Ishikawa (cell line): ENCODE results near the gene BMF.

ENCODE experiments used
- CEBPB ChIP-seq: IDR thresholded peaks from 2 replicates; pipeline ENCODE4 v1.6.1; 2012
- CREB1 ChIP-seq: IDR thresholded peaks from 2 replicates; pipeline ENCODE4 v1.6.1; 2012; ENCODE audit warnings: low read depth
- EGR1 ChIP-seq: IDR thresholded peaks from 2 replicates; pipeline ENCODE4 v1.6.1; 2012
- EP300 ChIP-seq: IDR thresholded peaks from 2 replicates; pipeline ENCODE4 v1.6.1; 2012; ENCODE audit warnings: borderline replicate concordance
- FOXM1 ChIP-seq: IDR thresholded peaks from 2 replicates; pipeline ENCODE4 v1.6.1; 2012; ENCODE audit warnings: low read depth, borderline replicate concordance
- NFIC ChIP-seq: IDR thresholded peaks from 2 replicates; pipeline ENCODE4 v1.6.1; 2012
- RAD21 ChIP-seq: IDR thresholded peaks from 2 replicates; pipeline ENCODE4 v1.6.1; 2012; ENCODE audit warnings: low read depth
- REST ChIP-seq: IDR thresholded peaks from 2 replicates; pipeline ENCODE4 v1.6.1; 2012; ENCODE audit warnings: low read depth, mild to moderate bottlenecking
- TAF1 ChIP-seq: IDR thresholded peaks from 2 replicates; pipeline ENCODE4 v1.6.1; 2012; ENCODE audit warnings: low read depth, mild to moderate bottlenecking
- TCF12 ChIP-seq: IDR thresholded peaks from 2 replicates; pipeline ENCODE4 v1.6.1; 2012; ENCODE audit warnings: low read depth
- TEAD4 ChIP-seq: IDR thresholded peaks from 2 replicates; pipeline ENCODE4 v1.6.1; 2012
- YY1 ChIP-seq: IDR thresholded peaks from 2 replicates; pipeline ENCODE4 v1.6.1; 2012; ENCODE audit warnings: low read depth
- ZBTB7A ChIP-seq: IDR thresholded peaks from 2 replicates; pipeline ENCODE4 v1.6.1; 2012; ENCODE audit warnings: low read depth
- TF ChIP-seq, protein P1 (sequence below): IDR thresholded peaks from 2 replicates; pipeline ENCODE4 v1.6.1; 2012
- TF ChIP-seq, protein P2 (sequence below): IDR thresholded peaks from 2 replicates; pipeline ENCODE4 v1.6.1; 2012

BMF gene

DNA sequence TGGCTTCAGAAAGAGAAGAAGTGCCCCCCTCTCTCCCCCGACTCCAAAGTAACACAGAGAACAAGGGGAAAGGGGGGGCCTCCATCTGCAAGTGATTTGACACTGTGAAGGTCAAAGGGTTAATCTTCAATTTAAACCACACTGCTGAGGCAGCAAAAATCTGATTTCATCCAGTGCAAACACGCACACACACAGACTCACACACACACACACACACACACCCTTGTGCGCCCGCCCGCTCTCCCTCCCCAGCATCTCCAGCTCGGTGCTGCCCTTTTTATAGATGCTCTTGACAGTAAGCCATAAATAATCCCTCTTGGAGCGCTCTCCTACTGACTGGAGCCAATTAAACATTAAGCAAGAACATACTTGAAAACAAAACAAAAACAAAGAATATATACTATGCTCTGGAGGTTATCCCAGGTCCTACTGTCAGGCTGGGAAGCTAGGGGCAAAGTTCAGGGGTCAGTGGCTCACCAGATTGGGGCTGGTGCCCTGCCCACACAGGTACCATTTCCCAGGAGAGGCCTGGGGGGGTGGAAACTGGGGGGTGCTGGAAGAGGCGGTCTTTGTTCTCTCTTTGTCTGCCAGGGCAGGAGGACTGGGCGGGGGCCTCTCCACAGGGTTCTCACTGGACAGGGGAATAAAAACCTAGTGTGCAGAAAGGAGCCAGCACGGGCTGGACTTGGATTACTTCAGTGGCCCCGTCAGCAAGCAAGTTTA lies 16.3 kb downstream of the BMF start:
- TF ChIP-seq RAD21 (no peak), NFIC (no peak), TEAD4 (no peak), EP300 (no peak), CEBPB (no peak), EGR1 (no peak), ZBTB7A (no peak), FOXM1 (no peak), YY1 (no peak)
- TF ChIP-seq, protein P1, sequence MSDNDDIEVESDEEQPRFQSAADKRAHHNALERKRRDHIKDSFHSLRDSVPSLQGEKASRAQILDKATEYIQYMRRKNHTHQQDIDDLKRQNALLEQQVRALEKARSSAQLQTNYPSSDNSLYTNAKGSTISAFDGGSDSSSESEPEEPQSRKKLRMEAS: no peak
- TF ChIP-seq, protein P2, sequence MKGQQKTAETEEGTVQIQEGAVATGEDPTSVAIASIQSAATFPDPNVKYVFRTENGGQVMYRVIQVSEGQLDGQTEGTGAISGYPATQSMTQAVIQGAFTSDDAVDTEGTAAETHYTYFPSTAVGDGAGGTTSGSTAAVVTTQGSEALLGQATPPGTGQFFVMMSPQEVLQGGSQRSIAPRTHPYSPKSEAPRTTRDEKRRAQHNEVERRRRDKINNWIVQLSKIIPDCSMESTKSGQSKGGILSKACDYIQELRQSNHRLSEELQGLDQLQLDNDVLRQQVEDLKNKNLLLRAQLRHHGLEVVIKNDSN: no peak

- TF ChIP-seq TCF12: no peak
- no peak for TF ChIP-seq EGR1
- no peak for TF ChIP-seq YY1
- no peak for TF ChIP-seq NFIC
- no peak for TF ChIP-seq RAD21
- no peak for TF ChIP-seq EP300
- TF ChIP-seq TAF1: no peak
- no peak for TF ChIP-seq FOXM1
- TF ChIP-seq, protein P2: no peak
- TF ChIP-seq ZBTB7A: no peak
- TF ChIP-seq CREB1: no peak
- no peak for TF ChIP-seq CEBPB
- no peak for TF ChIP-seq TEAD4
- TF ChIP-seq REST: no peak
- TF ChIP-seq, protein P1: no peak
Observed at GRCh38 chr15:40091861-40092255, 16.8 kb downstream of the BMF start.

- TF ChIP-seq REST (no peak), CREB1 (no peak)
- TF ChIP-seq, protein P1: no peak
Observed at GRCh38 chr15:40090774-40091455, 17.8 kb downstream of the BMF start.

GRCh38 chr15:40088929-40089755 lies 19.5 kb downstream of the BMF start:
- TF ChIP-seq EP300: no peak
- TF ChIP-seq EGR1: no peak
- TF ChIP-seq, protein P2: no peak
- no peak for TF ChIP-seq CEBPB
- TF ChIP-seq TAF1: no peak
- TF ChIP-seq, protein P1: no peak
- no peak for TF ChIP-seq REST
- TF ChIP-seq CREB1: no peak
- no peak for TF ChIP-seq ZBTB7A
- no peak for TF ChIP-seq NFIC
- no peak for TF ChIP-seq TEAD4
- TF ChIP-seq YY1: no peak
- no peak for TF ChIP-seq RAD21
- no peak for TF ChIP-seq FOXM1
- no peak for TF ChIP-seq TCF12
